Stimulated activated CD4-positive, alpha-beta T cell treated with anti-CD3 and anti-CD28 coated beads, Interleukin-4, amount 100 ng/mL, for 24 hours (primary cell): ENCODE measurements around the gene XRCC5.

Source experiments
- DNase-seq: peaks from one replicate; pipeline ENCODE4 v3.0.0-alpha.2; 2020

The XRCC5 gene

DNA sequence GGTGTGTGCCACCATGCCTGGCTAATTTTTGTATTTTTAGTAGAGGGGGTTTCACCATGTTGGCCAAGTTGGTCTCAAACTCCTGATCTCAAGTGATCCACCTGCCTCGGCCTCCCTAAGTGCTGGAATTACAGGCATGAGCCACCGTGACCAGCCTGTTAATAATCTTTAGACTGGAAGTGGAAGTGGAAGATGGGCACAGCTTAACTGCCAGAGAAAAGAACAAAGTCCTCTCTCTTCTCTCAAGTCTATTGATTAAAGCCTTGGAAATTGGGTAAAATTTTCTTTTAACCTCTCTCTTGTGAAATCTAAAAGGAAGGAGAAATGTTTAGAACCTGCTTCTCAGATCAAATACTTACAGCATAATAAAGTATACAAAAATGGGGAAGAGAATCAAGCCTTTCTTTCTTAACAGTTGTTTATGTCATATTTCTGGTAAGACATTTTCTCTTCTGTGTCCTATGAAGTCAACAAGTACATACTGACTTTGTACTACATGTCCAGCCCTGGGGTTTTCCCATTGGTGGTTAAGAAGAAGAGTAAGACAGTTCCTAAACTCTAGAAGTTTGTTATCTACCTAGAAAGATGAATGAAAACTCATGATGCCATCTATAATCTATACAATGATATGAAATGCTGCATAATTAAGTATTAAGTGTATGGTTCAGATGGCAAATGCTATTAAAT is 22.8 kb upstream of the XRCC5 start:
- no peak for DNase-seq

DNA sequence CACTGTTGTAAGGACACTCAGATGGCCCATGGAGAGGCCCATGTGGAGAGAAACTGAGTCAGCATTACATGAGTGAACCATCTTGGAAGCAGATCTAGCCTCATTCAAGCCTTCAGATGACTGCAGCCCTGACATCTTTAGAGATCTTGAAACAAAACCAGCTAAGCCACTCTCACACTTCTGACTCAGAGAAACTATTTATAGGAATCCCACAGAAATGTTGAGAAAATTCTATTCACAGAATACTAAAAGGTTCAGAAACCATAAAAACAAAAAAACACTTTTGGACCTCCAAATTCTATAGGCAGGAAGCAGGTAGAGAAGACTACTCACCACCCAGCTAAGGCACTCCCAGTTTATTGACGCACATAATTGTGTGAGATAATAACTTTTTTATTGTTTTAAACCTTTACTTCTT is 18.8 kb upstream of the XRCC5 start:
- DNase-seq = no peak

DNA sequence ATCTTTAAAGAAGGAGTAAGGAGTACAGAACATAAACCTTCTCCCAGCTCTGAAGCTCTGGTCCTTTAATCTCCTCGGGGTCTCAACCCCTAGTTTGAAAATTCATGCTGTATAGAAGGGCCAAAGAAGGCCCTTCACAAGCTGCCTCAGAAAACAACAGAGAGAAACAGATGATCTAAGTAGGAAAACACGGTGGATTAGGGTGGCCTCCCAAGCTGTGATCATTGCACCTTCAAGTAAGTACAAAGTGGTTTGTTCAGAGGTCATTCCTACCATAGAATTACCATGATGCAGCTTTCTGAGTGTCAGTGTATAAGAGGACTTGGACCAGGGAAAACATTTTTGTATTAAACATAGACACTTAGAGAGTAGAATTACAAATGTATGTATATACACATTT is 16.5 kb upstream of the XRCC5 start:
- no peak for DNase-seq

DNA sequence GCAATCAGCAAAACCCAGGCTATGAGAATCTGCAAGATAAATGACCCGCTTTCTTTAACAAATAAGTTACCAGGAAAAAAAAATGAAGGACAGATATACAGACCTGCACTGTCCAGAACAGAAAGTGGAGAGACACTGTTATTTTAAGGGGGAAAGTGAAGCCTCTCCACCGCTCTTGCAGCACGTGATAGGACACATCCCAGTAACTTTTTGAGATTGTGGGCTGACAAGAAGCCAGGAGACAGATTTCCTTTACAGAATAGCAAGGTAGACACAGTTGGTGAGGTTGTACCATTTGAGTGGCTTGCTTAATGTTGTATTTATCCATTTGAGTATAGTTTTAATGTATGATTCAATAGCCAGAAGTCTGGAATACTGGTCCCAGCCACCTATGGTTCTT is 14.4 kb upstream of the XRCC5 start:
- no peak for DNase-seq

DNA sequence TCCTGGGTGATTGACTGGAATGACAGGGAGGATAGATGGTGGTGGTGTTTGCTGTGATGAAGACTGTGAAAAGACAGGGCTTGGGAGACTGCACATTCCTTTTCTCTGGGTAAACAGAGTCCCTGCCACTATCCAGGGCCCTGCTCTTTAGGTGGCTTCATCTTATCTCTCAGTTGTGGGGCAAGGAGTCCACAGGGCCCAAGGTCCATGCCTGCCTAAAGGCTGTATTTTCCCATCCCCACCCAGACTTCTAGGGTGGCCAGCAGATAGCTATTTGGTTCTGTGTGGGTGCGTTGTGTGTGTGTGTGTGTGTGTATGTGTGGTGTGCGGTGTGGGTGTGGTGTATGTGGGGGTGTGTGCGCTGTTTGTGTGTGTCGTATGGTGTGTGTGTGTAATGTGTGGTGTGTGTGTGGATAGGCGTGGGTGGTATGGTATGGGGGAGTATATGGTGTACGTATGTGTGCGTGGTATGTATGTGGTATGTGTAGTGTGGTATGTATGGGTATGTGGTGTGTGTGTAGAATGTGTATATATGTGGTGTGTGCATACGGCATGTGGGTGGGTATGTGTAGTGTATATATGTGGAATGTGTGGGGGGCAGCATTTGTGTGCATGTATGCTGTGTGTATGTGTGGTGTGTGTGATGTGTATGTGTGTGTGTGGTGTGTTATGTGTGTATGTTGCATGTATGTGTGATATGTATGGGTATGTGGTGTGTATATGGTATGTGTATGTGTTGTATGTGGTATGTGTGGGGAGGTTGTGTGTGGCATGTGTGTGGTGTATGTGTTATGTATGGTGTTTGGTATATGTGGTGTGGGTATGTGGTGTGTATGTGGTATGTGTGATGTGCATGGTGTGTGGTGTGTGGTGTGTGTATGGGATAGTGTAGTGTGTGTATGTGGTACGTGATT is 10.5 kb upstream of the XRCC5 start:
- DNase-seq = no peak

DNA sequence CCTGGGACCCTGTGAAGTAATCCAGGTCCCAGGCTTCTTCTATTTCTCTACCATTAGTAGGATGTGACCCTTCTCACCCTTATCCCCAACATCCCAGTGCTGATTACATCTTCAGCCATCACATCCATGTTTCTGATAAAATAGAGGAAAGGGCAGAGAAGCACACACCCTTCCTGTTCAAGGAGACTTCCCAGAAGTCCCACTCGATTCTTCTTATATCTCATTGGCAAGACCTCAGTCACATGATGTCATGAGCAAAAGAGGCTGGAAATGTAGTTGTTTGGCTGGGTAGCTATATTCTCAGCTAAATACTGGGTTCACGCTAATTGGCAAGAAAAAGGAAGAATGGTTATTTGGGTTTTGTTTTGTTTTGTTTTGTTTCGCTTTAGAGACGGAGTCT is 8.0 kb upstream of the XRCC5 start:
- no peak for DNase-seq

DNA sequence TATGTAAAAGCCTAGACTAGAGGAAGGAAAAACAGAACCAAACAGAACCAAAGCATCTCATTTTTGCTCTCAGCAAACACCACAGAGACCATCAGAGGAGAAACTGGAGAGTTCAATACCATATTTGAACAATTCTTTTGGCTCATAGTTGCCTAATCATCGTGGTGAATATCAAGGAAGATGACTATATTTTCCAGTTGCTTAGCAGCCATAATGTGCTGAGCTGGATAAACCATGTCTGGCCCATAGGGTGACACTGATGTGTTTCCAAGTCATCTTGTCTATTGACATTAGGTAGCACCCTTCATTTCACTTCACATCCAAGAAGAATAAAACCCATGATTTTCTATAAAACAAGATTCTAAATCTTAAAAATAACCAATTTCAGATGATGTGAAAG is 5.9 kb upstream of the XRCC5 start:
- DNase-seq = no peak

DNA sequence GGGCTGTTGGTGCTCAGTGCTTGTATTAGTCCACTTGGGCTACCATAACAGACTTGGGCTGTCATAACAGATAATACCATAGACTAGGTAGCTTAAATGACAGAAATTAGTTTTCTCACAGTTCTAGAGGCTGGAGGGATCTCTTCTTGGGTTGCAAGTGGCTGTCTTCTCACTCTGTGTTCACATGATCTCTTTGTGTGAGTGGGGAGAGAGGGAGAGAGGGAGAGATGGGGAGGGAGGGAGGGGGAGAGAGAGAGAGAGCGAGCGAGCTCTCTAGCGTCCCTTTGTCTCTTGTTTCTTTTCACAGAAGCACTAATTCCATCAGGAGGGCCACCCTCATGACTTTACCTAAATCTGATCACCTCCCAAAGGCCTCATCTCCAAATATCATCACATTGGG is 4.5 kb upstream of the XRCC5 start:
- no peak for DNase-seq

DNA sequence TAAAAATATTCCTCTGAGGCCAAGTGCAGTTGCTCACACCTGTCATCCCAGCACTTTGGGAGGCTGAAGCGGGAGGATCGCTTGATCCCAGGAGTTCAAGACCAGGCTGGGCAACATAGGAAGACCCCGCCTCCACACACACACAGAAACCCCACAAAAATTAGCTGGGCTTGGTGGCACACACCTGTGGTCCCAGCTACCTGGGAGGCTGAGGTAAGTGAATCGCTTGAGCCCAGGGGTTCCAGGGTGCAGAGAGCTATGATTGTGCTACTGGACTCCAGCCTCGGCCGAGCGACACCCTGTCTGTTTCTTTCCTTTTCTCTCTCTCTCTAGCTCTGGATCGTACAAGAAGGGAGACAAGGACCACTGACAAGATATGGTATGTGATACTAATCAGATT is 1.8 kb upstream of the XRCC5 start:
- DNase-seq = no peak

DNA sequence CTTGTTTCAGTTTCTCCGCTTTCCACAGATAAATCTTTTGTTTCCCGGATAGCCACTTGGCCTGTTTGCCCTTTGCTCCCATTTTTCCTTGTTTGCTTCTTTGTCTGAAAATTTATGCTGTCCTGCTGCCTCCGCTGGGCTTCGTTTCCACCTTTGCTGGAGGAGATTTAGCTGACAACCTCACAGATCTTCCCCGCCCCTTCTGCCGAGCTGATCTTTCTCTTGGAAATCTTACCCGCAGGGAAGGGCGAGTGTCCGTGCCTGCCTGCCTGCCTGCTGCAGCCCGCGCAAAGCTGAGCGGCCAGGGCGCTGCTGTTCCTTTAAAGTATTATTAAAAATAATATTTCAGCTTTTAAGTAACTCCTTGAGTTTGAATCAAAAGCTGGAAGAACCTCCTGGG is 1.4 kb upstream of the XRCC5 start:
- DNase-seq = no peak

DNA sequence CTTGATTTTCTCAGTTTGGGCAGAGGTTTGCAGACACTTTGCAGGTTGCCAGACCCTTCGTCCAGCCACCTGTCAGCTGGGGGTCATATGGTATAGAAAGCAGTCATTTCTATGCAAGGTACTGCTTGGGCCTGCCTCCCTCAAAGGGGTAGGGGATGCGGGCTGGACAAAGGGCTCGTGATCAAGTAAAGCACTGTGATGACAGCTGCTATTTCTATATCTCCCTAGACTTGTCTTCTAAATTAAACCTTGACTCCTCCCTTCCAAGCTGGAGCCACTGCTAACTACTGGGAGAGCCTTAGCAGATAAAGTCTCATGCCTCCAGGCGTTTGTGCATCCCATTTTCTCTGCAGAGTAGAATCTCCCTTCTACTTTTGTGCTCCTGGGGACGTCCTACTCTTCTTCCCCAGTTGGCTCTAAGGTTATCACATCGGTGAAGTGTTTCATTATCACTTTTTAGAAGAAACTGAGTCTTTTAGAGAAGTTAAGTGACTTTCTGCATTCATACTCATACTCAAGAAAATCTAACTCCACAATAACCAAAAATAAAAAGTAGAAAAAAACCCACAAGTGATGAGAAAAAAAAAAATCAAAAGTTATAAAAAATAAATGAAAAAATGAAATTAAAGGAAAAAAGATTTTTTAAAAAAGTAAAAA is 710 bp upstream of the XRCC5 start:
- DNase-seq = peak; percentile 9

DNA sequence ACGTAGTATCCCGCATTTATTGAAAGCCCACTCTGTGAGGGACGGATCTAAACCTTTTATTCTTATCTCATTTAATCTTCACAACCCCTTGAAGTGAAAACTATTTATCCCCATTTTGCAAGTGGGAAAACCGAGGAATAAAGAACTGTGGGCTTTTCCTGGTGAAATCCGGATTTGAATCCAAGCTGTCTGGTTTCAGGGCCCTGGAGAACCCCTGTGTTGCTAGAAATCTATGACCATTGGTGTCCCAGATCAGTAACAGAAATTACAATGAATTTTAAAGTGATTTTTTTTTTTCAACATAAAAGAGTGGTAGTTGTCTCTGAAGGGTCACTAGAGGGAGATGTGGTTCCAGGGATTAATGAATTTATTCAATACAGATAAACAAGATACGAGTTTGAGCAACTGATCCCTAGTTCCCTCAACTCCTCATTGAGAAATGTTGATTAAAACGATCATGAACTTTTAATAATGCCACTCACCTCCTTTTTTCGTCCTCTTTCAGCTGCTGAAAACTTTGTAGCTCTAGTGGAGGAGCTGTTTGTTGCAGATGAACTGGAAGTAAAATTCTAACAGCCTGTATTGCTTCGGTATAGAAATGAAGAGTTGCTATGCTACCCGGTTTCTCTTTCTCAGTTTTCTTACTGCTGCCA is 940 bp downstream of the XRCC5 start:
- no peak for DNase-seq

DNA sequence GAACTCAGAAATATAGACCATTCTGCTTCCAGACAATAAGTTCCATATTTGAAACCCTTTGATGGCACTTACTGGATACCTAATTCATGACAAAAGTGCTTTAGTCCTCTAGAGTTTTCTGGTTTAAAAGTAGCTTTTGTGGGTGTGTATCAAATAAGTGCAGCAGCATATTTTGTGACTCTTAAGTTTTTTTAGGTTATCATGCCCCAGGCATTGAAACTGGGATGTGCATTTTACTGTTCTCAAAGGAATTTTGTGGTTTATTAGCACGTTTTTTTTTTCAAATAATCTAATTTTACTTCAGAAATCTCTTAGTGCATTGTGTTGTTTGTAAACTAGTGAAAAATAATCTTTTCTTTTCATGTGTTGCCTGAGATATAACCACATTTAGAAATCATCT is 1.5 kb downstream of the XRCC5 start:
- no peak for DNase-seq

DNA sequence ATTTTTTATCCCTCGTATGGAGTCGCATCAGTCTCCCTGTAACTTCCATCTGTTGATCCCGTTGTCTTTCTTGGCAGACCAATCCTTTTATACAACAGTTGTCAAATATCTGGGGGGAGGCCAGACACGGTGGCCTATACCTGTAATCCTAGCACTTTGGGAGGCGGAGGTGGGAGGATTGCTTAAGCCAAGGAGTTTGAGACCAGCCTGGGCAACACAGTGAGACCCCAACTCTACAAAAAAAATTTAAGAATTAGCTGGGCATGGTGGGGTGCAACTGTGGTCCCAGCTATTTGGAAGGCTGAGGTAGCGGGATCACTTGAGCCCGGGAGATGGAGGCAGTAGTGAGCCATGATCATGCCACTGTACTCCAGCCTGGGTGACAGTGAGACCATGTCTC is 2.0 kb downstream of the XRCC5 start:
- DNase-seq = no peak

DNA sequence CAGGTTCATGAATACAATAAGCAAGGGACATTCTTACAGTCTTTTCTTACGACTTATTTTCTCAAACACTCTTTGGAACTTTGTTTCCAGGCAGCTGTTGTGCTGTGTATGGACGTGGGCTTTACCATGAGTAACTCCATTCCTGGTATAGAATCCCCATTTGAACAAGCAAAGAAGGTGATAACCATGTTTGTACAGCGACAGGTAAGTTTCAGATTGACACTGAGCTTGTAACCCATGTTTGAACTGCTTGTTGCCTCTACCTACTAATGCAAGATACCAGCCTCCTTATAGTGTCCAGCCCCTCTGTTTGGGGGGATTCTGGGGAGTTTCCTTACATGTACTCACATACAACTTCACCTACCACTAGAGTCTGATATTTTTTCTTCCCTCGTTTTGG is 3.8 kb downstream of the XRCC5 start:
- DNase-seq = no peak

DNA sequence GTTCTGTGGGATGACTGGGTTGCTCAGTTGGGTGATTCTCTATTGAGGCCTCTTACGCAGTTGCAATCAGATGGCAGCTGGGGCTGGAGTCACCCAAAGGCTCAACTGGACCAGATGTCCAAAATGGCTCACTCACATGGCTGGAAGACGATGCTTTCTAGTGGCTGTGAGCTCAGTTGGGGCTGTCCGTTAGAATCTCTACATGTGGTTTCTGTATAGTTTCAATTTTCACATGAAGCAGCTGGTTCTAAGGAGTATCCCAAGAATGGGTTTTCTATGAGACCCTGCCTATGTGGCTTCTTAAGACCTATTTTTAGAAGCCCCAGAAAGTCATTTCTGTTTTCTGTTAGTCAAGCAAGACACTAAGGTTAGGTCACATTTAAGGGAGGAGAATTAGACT is 4.4 kb downstream of the XRCC5 start:
- DNase-seq = peak; percentile 6

DNA sequence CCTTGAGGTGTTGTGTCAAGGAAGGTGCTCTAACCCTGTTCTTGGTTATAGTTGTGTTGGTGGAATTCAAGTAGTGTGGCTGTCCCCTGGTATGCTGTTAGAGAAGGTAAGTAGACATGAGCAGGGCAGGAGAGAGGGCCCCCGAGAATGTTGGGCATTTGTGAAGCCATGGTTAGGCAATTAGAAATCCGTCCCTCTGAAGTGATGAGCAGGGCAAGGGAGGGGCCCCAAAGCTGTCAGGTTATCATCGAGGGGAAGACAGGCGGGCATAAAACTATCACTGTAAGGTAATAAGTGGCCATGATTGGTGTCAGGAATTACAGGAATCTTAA is 5.2 kb downstream of the XRCC5 start:
- no peak for DNase-seq

DNA sequence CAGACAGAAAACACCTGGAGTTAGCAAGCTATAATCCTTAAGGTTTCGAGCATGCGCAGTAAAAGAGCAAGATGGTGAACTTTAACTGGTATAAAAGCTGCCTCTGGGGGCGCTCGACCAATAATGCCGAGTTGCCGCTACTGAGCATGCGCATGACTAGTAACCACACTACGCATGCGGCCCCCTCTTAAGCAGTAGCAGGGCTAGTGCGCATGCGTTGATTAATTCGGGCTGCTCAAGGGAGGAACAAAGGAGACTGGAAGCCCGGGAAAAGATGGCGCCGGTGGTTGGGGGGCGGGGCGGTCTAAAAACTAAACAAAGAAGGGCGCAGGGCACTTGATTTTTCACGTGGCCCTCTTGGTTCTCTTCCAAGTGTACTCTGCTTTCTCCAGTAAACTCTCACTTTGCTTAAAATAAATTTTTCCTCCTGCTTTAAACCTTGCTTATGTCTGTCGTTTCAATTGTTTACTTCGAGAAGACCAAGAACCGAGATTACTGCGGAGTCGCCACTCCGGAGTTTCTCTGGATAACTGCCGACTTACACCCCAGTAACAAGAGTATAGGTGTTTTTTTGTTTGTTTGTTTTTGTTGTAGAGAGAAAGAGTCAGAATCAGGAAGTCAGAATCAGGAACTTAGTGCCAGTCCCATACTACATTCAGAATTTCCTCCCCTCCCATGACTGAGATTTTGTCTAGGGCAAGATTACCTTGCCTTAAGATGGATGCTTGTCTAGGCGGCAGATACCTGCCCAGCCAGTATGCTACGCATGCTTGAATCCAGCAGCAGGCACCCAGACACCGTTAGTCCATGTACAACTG is 5.8 kb downstream of the XRCC5 start:
- DNase-seq = peak; percentile 97

DNA sequence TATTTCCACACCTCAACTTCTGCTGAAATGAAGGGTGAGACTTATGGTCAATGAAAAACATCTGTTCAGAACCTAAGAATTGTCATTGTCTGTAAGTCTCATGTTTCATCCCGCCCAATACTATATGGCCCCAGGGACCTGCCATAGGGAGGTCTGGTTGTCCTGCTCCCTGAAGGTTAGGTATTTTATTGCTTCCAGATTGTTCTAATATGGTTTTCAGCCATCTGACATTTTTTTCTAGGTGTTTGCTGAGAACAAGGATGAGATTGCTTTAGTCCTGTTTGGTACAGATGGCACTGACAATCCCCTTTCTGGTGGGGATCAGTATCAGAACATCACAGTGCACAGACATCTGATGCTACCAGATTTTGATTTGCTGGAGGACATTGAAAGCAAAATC is 7.3 kb downstream of the XRCC5 start:
- no peak for DNase-seq

DNA sequence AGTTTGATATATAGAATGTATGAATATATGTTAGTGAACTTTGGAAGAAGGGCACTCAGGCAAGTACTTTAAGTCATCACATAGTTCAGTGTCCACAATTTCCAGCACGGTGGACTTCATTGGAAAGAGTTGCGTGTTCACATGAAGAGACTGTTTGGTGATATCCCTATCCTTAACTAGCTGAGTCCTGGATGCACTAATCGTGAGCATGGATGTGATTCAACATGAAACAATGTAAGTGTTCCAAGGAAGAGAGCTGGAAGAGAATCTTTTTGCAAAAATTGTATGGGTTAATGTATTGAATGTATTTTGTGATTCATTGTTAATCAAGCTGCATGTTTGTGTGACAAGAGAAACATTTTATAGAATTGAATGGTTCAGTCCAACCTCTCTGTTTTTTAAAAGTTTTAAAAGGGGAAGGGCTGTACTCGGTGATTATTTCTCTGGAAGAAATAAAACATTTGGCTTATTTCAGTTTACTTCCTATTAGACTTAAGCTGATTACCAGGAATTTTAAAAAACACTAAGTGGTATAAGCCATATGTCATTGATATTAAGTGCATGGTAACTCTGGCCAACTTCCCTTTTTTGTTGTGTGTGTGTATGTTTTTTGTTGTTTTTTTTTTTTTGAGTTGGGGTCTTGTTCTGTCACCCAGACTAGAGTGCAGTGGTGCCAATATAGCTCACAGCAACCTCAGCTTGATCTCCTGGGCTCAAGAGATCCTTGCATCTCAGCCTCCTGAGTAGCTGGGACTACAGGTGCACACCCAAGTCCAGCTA is 8.6 kb downstream of the XRCC5 start:
- no peak for DNase-seq

DNA sequence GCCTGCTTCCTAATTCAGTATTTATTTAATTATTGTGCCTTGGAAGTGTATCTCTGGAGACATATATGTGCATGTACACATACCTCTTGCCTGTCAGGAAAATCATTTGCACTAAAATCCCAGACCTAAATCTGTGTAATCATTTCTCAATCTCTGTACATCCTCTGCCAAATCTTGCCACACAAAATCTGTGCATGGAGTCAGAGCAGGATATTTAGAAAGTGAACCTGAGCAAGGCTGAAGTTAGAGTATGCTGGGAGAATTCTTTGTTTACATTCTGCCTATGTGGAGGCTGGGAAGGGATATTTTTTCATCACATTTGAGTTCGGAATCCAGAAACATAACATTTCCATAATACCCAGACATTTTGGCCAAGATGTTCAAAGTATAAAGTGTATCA is 9.3 kb downstream of the XRCC5 start:
- DNase-seq = no peak

DNA sequence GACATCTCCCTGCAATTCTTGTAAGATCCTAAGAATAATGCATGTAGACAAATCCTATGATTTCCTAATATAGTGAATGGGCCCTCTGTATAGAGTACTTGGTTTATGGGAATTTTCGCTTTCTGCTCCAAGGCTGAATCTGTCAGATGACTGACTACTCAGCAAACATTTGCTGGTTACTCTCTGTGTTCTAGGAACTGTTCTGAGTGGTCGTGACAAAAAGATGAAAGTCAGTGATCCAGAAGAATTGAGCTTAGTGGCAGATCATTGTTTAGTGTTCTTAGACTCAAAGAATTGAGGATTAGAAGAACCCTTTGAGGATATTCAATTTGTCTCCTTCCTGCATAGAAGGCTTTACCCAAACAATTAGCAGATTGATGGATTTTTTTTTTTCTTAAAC is 10.0 kb downstream of the XRCC5 start:
- no peak for DNase-seq
